SK-N-SH treated with all-trans-retinoic acid at 6 μM for 48 hours (cell line): Measurements from ENCODE around the gene DNASE2.

ENCODE experiments used
- CSDC2 ChIP-seq: fragments of 250-450 bp; sonication (Bioruptor Pico); IDR thresholded peaks from 2 replicates; pipeline ENCODE4 v1.5.0; 2020; ENCODE audit warnings: mild to moderate bottlenecking, moderate library complexity
- GLIS3 ChIP-seq: fragments of 250-450 bp; sonication (Bioruptor Pico); IDR thresholded peaks from 2 replicates; pipeline ENCODE4 v1.5.0; 2020; ENCODE audit warnings: mild to moderate bottlenecking, moderate library complexity
- ISL1 ChIP-seq: fragments of 250-450 bp; sonication (Bioruptor Pico); IDR thresholded peaks from 2 replicates; pipeline ENCODE4 v2.1.2; 2022; ENCODE audit warnings: mild to moderate bottlenecking, moderate library complexity
- ZFP3 ChIP-seq: fragments of 250-450 bp; sonication (Bioruptor Pico); IDR thresholded peaks from 2 replicates; pipeline ENCODE4 v1.5.0; 2020; ENCODE audit warnings: mild to moderate bottlenecking, moderate library complexity
- ZFP30 ChIP-seq: fragments of 450-650 bp; formaldehyde crosslinking; IDR thresholded peaks from 2 replicates; pipeline ENCODE4 v1.5.0; 2022; ENCODE audit warnings: mild to moderate bottlenecking, moderate library complexity
- ZNF565 ChIP-seq: fragments of 450-650 bp; formaldehyde crosslinking; conservative IDR thresholded peaks from 2 replicates; pipeline ENCODE4 v1.5.0; 2020; ENCODE audit warnings: low read depth, mild to moderate bottlenecking, moderate library complexity

GRCh38 chr19:12865746-12866415 lies 15.4 kb downstream of the DNASE2 start:
- TF ChIP-seq CSDC2 (no peak), ZFP30 (CRISPR knock-in tag) (no peak), ZFP3 (CRISPR knock-in tag) (no peak), GLIS3 (CRISPR knock-in tag) (no peak), ISL1 (CRISPR knock-in tag) (no peak), ZNF565 (CRISPR knock-in tag) (no peak)
